HEK293 (cell line): ENCODE data around the gene C2CD3.

Source experiments
- CTCF ChIA-PET: fragments of 350-600 bp; formaldehyde crosslinking; extraction: SDS; loops from one replicate; lab custom pipeline; 2021; ENCODE audit warnings: antibody characterized with exemption; lab: Yijun Ruan, JAX
- POLR2A ChIA-PET: fragments of 300-600 bp; formaldehyde crosslinking; extraction: SDS; loops from one replicate; lab custom pipeline; 2020; ENCODE audit warnings: antibody characterized with exemption, inconsistent platforms; lab: Yijun Ruan, JAX
- H3K27ac ChIP-seq: fragments of 200-500 bp; sonication (Bioruptor generic); 2 replicates; pipeline ENCODE4 v1.5.1; 2014; ENCODE audit warnings: low read depth, low read length, control low read depth, inconsistent platforms; ENCODE audit errors: extremely low read depth
- H3K36me3 ChIP-seq, 2 experiments: fragments of 200-500 bp in 1 of 2; sonication (Bioruptor generic) in 1 of 2; 1 replicate in 1 of 2; 2 replicates in 1 of 2; pipeline ENCODE4 v1.5.1; 2014 to 2017; ENCODE audit warnings: inconsistent platforms in 2 of 2, low read length in 2 of 2; ENCODE audit not compliant: control insufficient read depth in 2 of 2, insufficient read depth in 1 of 2
- H3K4me1 ChIP-seq: fragments of 200-500 bp; sonication (Bioruptor generic); 2 replicates; pipeline ENCODE4 v1.5.1; 2014; ENCODE audit warnings: mild to moderate bottlenecking, low read length, inconsistent platforms; ENCODE audit not compliant: control insufficient read depth, insufficient read depth
- H3K4me3 ChIP-seq: 2 replicates; pipeline ENCODE4 v1.5.1; 2011; ENCODE audit warnings: low read depth, mild to moderate bottlenecking, control low read depth, low read length, moderate library complexity
- H3K9me3 ChIP-seq: fragments of 200-500 bp; sonication (Bioruptor generic); 2 replicates; pipeline ENCODE4 v1.5.1; 2014; ENCODE audit warnings: low read depth, low read length, inconsistent platforms; ENCODE audit not compliant: control insufficient read depth, insufficient read depth
- ATF2 ChIP-seq: fragments of 450-650 bp; formaldehyde crosslinking; IDR thresholded peaks from 2 replicates; pipeline ENCODE4 v1.5.1; 2016; ENCODE audit warnings: missing biosample characterization, missing genetic modification characterization, low read depth
- KLF1 ChIP-seq: fragments of 450-650 bp; formaldehyde crosslinking; IDR thresholded peaks from 2 replicates; pipeline ENCODE4 v1.5.1; 2016; ENCODE audit warnings: missing biosample characterization, missing genetic modification characterization
- RBAK ChIP-seq: fragments of 450-650 bp; formaldehyde crosslinking; IDR thresholded peaks from 2 replicates; pipeline ENCODE4 v1.5.1; 2016; ENCODE audit warnings: missing biosample characterization, missing genetic modification characterization
- SETDB1 ChIP-seq: IDR thresholded peaks from one replicate; pipeline ENCODE4 v1.6.1; 2017; ENCODE audit warnings: mild to moderate bottlenecking, low read length, moderate library complexity, mixed read lengths; ENCODE audit not compliant: insufficient read length
- SP7 ChIP-seq: fragments of 450-650 bp; formaldehyde crosslinking; IDR thresholded peaks from 2 replicates; pipeline ENCODE4 v1.5.1; 2016; ENCODE audit warnings: missing biosample characterization, missing genetic modification characterization
- ZBTB10 ChIP-seq: fragments of 450-650 bp; formaldehyde crosslinking; IDR thresholded peaks from 2 replicates; pipeline ENCODE4 v1.5.1; 2016; ENCODE audit warnings: missing biosample characterization, missing genetic modification characterization
- ZBTB8A ChIP-seq: fragments of 450-650 bp; formaldehyde crosslinking; IDR thresholded peaks from 2 replicates; pipeline ENCODE4 v1.5.1; 2016; ENCODE audit warnings: missing biosample characterization, missing genetic modification characterization
- ZFHX2 ChIP-seq: fragments of 450-650 bp; formaldehyde crosslinking; conservative IDR thresholded peaks from 2 replicates; pipeline ENCODE4 v1.5.1; 2016; ENCODE audit warnings: missing biosample characterization, missing genetic modification characterization
- ZFP3 ChIP-seq: fragments of 450-650 bp; formaldehyde crosslinking; IDR thresholded peaks from 2 replicates; pipeline ENCODE4 v1.5.1; 2016; ENCODE audit warnings: low read depth, missing biosample characterization, missing genetic modification characterization
- ZNF132 ChIP-seq: fragments of 450-650 bp; formaldehyde crosslinking; IDR thresholded peaks from 2 replicates; pipeline ENCODE4 v1.5.1; 2017; ENCODE audit warnings: missing biosample characterization, missing genetic modification characterization, borderline replicate concordance
- ZNF169 ChIP-seq: fragments of 450-650 bp; formaldehyde crosslinking; IDR thresholded peaks from 2 replicates; pipeline ENCODE4 v1.5.1; 2016; ENCODE audit warnings: missing biosample characterization, missing genetic modification characterization
- ZNF292 ChIP-seq: fragments of 450-650 bp; formaldehyde crosslinking; IDR thresholded peaks from 2 replicates; pipeline ENCODE4 v1.5.1; 2016; ENCODE audit warnings: low read depth, missing biosample characterization, missing genetic modification characterization, borderline replicate concordance
- ZNF302 ChIP-seq: fragments of 450-650 bp; formaldehyde crosslinking; IDR thresholded peaks from 2 replicates; pipeline ENCODE4 v1.5.1; 2016; ENCODE audit warnings: missing biosample characterization, missing genetic modification characterization, low read depth
- ZNF366 ChIP-seq: fragments of 450-650 bp; formaldehyde crosslinking; conservative IDR thresholded peaks from 2 replicates; pipeline ENCODE4 v1.5.1; 2016; ENCODE audit warnings: missing biosample characterization, missing genetic modification characterization
- ZNF544 ChIP-seq: fragments of 450-650 bp; formaldehyde crosslinking; IDR thresholded peaks from 2 replicates; pipeline ENCODE4 v1.5.0; 2017; ENCODE audit warnings: missing biosample characterization, missing genetic modification characterization
- ZNF600 ChIP-seq: fragments of 450-650 bp; formaldehyde crosslinking; IDR thresholded peaks from 2 replicates; pipeline ENCODE4 v1.5.1; 2016; ENCODE audit warnings: missing biosample characterization, missing genetic modification characterization
- ZNF629 ChIP-seq: fragments of 450-650 bp; formaldehyde crosslinking; IDR thresholded peaks from 2 replicates; pipeline ENCODE4 v1.5.1; 2017; ENCODE audit warnings: missing biosample characterization, missing genetic modification characterization
- ZNF747 ChIP-seq: fragments of 450-650 bp; formaldehyde crosslinking; IDR thresholded peaks from 2 replicates; pipeline ENCODE4 v1.5.1; 2016; ENCODE audit warnings: missing biosample characterization, missing genetic modification characterization
- ZNF791 ChIP-seq: fragments of 450-650 bp; formaldehyde crosslinking; IDR thresholded peaks from 2 replicates; pipeline ENCODE4 v1.5.1; 2016; ENCODE audit warnings: missing biosample characterization, missing genetic modification characterization
- ZNF837 ChIP-seq: fragments of 450-650 bp; formaldehyde crosslinking; IDR thresholded peaks from 2 replicates; pipeline ENCODE4 v1.5.1; 2016; ENCODE audit warnings: missing biosample characterization, missing genetic modification characterization
- TF ChIP-seq, protein P1 (sequence below): fragments of 450-650 bp; formaldehyde crosslinking; IDR thresholded peaks from 2 replicates; pipeline ENCODE4 v1.5.0; 2017; ENCODE audit warnings: missing biosample characterization, missing genetic modification characterization, borderline replicate concordance
- TF ChIP-seq, protein P2 (sequence below): fragments of 450-650 bp; formaldehyde crosslinking; conservative IDR thresholded peaks from 2 replicates; pipeline ENCODE4 v1.5.1; 2016; ENCODE audit warnings: low read depth, missing biosample characterization, missing genetic modification characterization

C2CD3 gene

DNA sequence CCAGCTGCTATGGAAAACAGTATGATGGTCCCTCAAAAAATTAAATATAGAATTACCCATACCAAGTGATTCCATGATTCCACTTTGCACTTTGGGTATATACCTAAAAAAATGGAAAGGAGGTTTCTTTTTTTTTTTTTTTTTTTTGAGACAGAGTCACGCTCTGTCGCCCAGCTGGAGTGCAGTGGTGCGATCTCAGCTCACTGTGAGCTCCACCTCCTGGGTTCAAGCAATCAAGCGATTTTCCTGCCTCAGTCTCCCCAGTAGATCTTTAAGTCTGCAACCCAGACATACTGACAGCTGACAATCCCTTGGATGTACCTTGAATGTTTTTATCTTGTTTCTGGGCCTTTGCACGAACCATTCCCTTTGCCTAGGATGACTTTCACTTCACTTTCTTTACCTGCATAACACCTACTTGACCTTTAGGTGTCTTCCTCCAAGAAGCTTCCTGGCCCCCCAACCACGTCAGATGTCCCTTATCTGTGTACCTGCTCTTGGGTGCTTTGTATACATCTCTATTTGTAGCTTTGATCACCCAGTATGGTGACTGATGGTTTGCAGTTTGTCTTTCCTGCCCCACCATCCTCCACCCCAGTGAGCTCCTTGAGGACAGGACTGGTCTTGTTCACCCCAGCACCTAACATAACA lies 173.6 kb downstream of the C2CD3 start (continued):
- TF ChIP-seq, protein P1, sequence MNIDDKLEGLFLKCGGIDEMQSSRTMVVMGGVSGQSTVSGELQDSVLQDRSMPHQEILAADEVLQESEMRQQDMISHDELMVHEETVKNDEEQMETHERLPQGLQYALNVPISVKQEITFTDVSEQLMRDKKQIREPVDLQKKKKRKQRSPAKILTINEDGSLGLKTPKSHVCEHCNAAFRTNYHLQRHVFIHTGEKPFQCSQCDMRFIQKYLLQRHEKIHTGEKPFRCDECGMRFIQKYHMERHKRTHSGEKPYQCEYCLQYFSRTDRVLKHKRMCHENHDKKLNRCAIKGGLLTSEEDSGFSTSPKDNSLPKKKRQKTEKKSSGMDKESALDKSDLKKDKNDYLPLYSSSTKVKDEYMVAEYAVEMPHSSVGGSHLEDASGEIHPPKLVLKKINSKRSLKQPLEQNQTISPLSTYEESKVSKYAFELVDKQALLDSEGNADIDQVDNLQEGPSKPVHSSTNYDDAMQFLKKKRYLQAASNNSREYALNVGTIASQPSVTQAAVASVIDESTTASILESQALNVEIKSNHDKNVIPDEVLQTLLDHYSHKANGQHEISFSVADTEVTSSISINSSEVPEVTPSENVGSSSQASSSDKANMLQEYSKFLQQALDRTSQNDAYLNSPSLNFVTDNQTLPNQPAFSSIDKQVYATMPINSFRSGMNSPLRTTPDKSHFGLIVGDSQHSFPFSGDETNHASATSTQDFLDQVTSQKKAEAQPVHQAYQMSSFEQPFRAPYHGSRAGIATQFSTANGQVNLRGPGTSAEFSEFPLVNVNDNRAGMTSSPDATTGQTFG (tag by site-specific recombination), result no peak
- TF ChIP-seq ZFP3 (tag by site-specific recombination) (no peak), ZNF837 (tag by site-specific recombination) (no peak), ZNF600 (tag by site-specific recombination) (no peak), ZNF544 (tag by site-specific recombination) (no peak), ATF2 (tag by site-specific recombination) (no peak), ZFHX2 (no peak), ZNF629 (tag by site-specific recombination) (no peak)

GRCh38 chr11:73996161-73996747 lies 174.5 kb downstream of the C2CD3 start:
- Histone ChIP-seq H3K9me3 (no peaks in the 10 kb centered on the region), H3K36me3 (no peaks in the 10 kb centered on the region), H3K4me1 (no peaks in the 10 kb centered on the region), H3K27ac (no peak overlapping the region), H3K4me3 (no peak overlapping the region)
- TF ChIP-seq ZNF366, result no peak
- TF ChIP-seq SP7 (tag by site-specific recombination), result no peak
- no peak for TF ChIP-seq ZNF169
- no peak for TF ChIP-seq KLF1 (tag by site-specific recombination)
- no peak for TF ChIP-seq ZBTB8A (tag by site-specific recombination)
- no peak for TF ChIP-seq ZNF791 (tag by site-specific recombination)
- no peak for TF ChIP-seq ZNF747 (tag by site-specific recombination)
- TF ChIP-seq ZNF292, result no peak
- no peak for TF ChIP-seq RBAK (tag by site-specific recombination)
- TF ChIP-seq ZBTB10 (tag by site-specific recombination), result no peak
- TF ChIP-seq, protein P2, sequence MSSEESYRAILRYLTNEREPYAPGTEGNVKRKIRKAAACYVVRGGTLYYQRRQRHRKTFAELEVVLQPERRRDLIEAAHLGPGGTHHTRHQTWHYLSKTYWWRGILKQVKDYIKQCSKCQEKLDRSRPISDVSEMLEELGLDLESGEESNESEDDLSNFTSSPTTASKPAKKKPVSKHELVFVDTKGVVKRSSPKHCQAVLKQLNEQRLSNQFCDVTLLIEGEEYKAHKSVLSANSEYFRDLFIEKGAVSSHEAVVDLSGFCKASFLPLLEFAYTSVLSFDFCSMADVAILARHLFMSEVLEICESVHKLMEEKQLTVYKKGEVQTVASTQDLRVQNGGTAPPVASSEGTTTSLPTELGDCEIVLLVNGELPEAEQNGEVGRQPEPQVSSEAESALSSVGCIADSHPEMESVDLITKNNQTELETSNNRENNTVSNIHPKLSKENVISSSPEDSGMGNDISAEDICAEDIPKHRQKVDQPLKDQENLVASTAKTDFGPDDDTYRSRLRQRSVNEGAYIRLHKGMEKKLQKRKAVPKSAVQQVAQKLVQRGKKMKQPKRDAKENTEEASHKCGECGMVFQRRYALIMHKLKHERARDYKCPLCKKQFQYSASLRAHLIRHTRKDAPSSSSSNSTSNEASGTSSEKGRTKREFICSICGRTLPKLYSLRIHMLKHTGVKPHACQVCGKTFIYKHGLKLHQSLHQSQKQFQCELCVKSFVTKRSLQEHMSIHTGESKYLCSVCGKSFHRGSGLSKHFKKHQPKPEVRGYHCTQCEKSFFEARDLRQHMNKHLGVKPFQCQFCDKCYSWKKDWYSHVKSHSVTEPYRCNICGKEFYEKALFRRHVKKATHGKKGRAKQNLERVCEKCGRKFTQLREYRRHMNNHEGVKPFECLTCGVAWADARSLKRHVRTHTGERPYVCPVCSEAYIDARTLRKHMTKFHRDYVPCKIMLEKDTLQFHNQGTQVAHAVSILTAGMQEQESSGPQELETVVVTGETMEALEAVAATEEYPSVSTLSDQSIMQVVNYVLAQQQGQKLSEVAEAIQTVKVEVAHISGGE (tag by site-specific recombination), result no peak
- no peak for TF ChIP-seq ZNF302 (tag by site-specific recombination)
- no peak for TF ChIP-seq ZNF132 (tag by site-specific recombination)
- no peak for TF ChIP-seq SETDB1
- POLR2A ChIA-PET, result no interaction called here
- CTCF ChIA-PET, result interaction anchor here (0.7 kb wide), 1 partner anchor 212 kb away, joined by 3 read pairs; no protein-coding TSS in a partner anchor
